ENCODE results near the gene GABRG3. TPM values are rescaled to one million over a fixed set of nuclear protein-coding genes. Genes with fewer than 3 reads are reported as not detected.

Gene GABRG3
- total RNA-seq, 4 donors from 2014 or later, result not detected

DNA sequence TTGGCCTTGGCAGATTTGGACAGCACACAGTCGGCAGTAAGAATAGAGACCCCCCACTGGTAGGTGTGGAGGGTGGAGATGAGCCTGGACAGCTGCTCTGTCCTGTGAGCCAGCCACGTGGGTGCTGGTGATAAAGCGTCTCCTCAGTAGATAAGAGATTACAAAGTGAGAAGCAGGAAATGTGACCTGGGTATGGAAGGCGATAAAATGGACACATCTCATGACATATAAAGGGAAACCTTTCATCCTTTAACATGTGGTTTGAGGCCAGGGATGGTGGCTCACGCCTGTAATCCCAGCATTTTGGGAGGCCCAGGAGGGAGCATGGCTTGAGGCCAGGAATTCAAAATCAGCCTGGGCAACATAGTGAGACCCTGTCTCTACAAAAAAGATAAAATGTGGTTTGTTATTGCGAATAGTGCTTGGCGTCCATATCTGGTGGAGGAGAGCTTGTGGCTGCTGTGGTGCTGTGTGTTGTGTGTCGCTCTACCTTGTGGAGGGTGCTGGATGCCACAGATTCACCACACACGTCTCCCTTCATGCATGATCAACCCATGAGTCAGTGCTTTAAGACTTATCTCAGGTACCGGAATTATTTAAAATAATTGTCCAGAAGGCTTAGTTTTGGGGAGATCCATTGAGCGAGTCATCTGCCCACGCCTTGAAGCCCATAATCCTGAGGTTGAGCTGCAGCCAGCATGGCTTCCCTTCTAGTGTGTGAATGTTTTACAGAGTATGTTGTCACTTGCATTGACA is 157.0 kb downstream of the GABRG3 start:
- no peak overlapping the region for H3K27ac ChIP-seq (replicated peaks in 1 of 4)
- TF ChIP-seq EP300 (IDR thresholded peaks at IDR 0.05) (no peak), CTCF (IDR thresholded peaks at IDR 0.05) (no peak), POLR2A (IDR thresholded peaks at IDR 0.05; ENCODE audit: low read depth) (no peak), POLR2AphosphoS5 (IDR thresholded peaks at IDR 0.05) (no peak)
- DNase-seq (ENCODE audit: extremely low spot score), result no peak
- WGBS, result 80% methylated on average over 12 of the region's 12 CpGs
- no peaks in the 10 kb centered on the region for H3K27me3 ChIP-seq
- no peak overlapping the region for H3K4me3 ChIP-seq
- H3K4me1 ChIP-seq, result no peaks in the 10 kb centered on the region
- intact Hi-C loops (cut with DNase I), result no loop called here
- H3K36me3 ChIP-seq, result no peaks in the 10 kb centered on the region
- no peaks in the 10 kb centered on the region for H3K9me3 ChIP-seq

- Histone ChIP-seq H3K27me3 (no peaks in the 10 kb centered on the region), H3K9me3 (no peaks in the 10 kb centered on the region), H3K27ac (replicated peaks in 1 of 4) (no peak overlapping the region), H3K4me1 (no peaks in the 10 kb centered on the region), H3K4me3 (no peak overlapping the region), H3K36me3 (no peaks in the 10 kb centered on the region)
- DNase-seq (ENCODE audit: extremely low spot score), result no peak
- TF ChIP-seq POLR2A (IDR thresholded peaks at IDR 0.05; ENCODE audit: low read depth) (no peak), POLR2AphosphoS5 (IDR thresholded peaks at IDR 0.05) (no peak), CTCF (IDR thresholded peaks at IDR 0.05) (no peak), EP300 (IDR thresholded peaks at IDR 0.05) (no peak)
- intact Hi-C loops (cut with DNase I), result no loop called here
- 68% methylated on average over 2 of the region's 2 CpGs for WGBS
These were observed 162.3 kb downstream of the GABRG3 start for GRCh38 chr15:27133249-27133648.

DNA sequence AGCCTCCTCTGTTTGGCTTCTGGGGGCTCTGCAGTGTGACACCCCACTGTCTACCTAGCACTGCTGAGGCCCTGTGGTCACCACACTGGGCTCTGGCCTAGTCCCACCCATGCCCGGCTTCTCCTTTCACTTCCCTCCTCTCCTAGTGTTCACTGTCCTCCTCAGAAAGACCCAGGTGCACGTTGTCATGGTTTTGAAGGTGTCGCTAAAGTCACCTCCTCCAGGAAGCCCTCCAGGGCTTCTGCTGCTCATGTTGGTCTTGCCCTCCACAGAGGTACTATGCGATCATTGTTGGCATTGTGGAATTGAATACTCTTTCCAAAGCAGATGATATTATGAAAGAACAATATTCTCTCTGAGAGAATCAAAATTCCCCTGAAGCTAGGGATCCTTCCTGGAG is 163.5 kb downstream of the GABRG3 start:
- no peaks in the 10 kb centered on the region for H3K27me3 ChIP-seq
- intact Hi-C loops (cut with DNase I), result no loop called here
- H3K4me3 ChIP-seq, result no peak overlapping the region
- TF ChIP-seq EP300 (IDR thresholded peaks at IDR 0.05), result no peak
- TF ChIP-seq POLR2AphosphoS5 (IDR thresholded peaks at IDR 0.05), result no peak
- TF ChIP-seq POLR2A (IDR thresholded peaks at IDR 0.05; ENCODE audit: low read depth), result no peak
- no peak for TF ChIP-seq CTCF (IDR thresholded peaks at IDR 0.05)
- H3K36me3 ChIP-seq, result no peaks in the 10 kb centered on the region
- H3K9me3 ChIP-seq, result no peaks in the 10 kb centered on the region
- peak; percentile 75 for DNase-seq (ENCODE audit: extremely low spot score)
- no peaks in the 10 kb centered on the region for H3K4me1 ChIP-seq
- H3K27ac ChIP-seq (replicated peaks in 1 of 4), result no peak overlapping the region
- WGBS, result 83% methylated on average over 4 of the region's 4 CpGs

GRCh38 chr15:27135151-27135550 is 164.2 kb downstream of the GABRG3 start:
- Histone ChIP-seq H3K4me1 (no peaks in the 10 kb centered on the region), H3K4me3 (no peak overlapping the region), H3K36me3 (no peaks in the 10 kb centered on the region), H3K27ac (replicated peaks in 1 of 4) (no peak overlapping the region), H3K27me3 (no peaks in the 10 kb centered on the region), H3K9me3 (no peaks in the 10 kb centered on the region)
- 94% methylated on average over 1 of the region's 1 CpG for WGBS
- intact Hi-C loops (cut with DNase I), result no loop called here
- TF ChIP-seq EP300 (IDR thresholded peaks at IDR 0.05) (no peak), POLR2A (IDR thresholded peaks at IDR 0.05; ENCODE audit: low read depth) (no peak), CTCF (IDR thresholded peaks at IDR 0.05) (no peak), POLR2AphosphoS5 (IDR thresholded peaks at IDR 0.05) (no peak)
- no peak for DNase-seq (ENCODE audit: extremely low spot score)

- whole genome bisulfite sequencing, result 71% methylated on average over 5 of the region's 5 CpGs
- H3K4me1 ChIP-seq, result no peaks in the 10 kb centered on the region
- DNase-seq (ENCODE audit: extremely low spot score), result peak; percentile 68
- intact Hi-C loops (cut with DNase I), result no loop called here
- H3K9me3 ChIP-seq, result no peaks in the 10 kb centered on the region
- no peak overlapping the region for H3K4me3 ChIP-seq
- H3K27ac ChIP-seq (replicated peaks in 1 of 4), result no peak overlapping the region
- TF ChIP-seq POLR2A (IDR thresholded peaks at IDR 0.05; ENCODE audit: low read depth) (no peak), CTCF (IDR thresholded peaks at IDR 0.05) (no peak), EP300 (IDR thresholded peaks at IDR 0.05) (no peak), POLR2AphosphoS5 (IDR thresholded peaks at IDR 0.05) (no peak)
- H3K36me3 ChIP-seq, result no peaks in the 10 kb centered on the region
- H3K27me3 ChIP-seq, result no peaks in the 10 kb centered on the region
These were observed 166.1 kb downstream of the GABRG3 start for GRCh38 chr15:27137127-27137526.
